GM12878 (cell line): ENCODE results near the gene SEMA3D. TPM values are rescaled to one million over a fixed set of nuclear protein-coding genes. Genes with fewer than 3 reads are reported as not detected.

ENCODE experiments used
- ATAC-seq: fragments of 200-7000 bp; cut with Tn5 transposase; 3 replicates; pipeline ENCODE4 v1.9.1; 2020; ENCODE audit warnings: mild to moderate bottlenecking, moderate library complexity
- BruUV-seq: library from RNA; stranded (reverse); fragments of 400-500 nt; replicated peaks from 2 replicates; lab custom pipeline; 2021; lab: Mats Ljungman, UMichigan
- CTCF ChIA-PET: fragments of 300-600 bp; sonication (Branson Sonifier 250); formaldehyde crosslinking; extraction: SDS; loops from one replicate; lab custom pipeline; 2021; ENCODE audit warnings: inconsistent platforms; lab: Yijun Ruan, JAX
- POLR2A ChIA-PET: fragments of 350-600 bp; formaldehyde crosslinking; extraction: SDS; loops from one replicate; lab custom pipeline; 2021; ENCODE audit warnings: inconsistent platforms; lab: Charles Lee
- RAD21 ChIA-PET: fragments of 300-600 bp; sonication (Branson Sonifier 250); formaldehyde crosslinking; loops from one replicate; lab custom pipeline; 2023; ENCODE audit warnings: antibody characterized with exemption; ENCODE audit not compliant: unreplicated experiment; lab: Charles Lee
- SMC1A ChIA-PET: fragments of 300-600 bp; sonication (Branson Sonifier 250); formaldehyde crosslinking; loops from one replicate; lab custom pipeline; 2023; ENCODE audit not compliant: unreplicated experiment, uncharacterized antibody; lab: Charles Lee
- DNase-seq: peaks from one replicate; pipeline ENCODE4 v3.0.0-alpha.2; 2011; ENCODE audit warnings: low read depth, low spot score
- FAIRE-seq: peaks from 3 replicates; lab custom pipeline; 2011; peaks lifted over from hg19 to GRCh38; lab: Jason Lieb, UNC
- H2AFZ ChIP-seq: 2 replicates; pipeline ENCODE4 v1.6.0; 2011; ENCODE audit warnings: low read depth, low read length, control low read depth; ENCODE audit not compliant: control insufficient read depth
- H3K27ac ChIP-seq: 2 replicates; pipeline ENCODE4 v1.5.1; 2011; ENCODE audit warnings: control low read depth; ENCODE audit not compliant: control insufficient read depth, insufficient read depth
- H3K27me3 ChIP-seq, 2 experiments: replicated peaks in 1 of 2; 2 replicates each; pipeline versions ENCODE4 v1.6.0 to v1.6.1; 2011; ENCODE audit warnings: low read length in 1 of 2; ENCODE audit not compliant: control insufficient read depth in 2 of 2, insufficient read depth in 2 of 2
- H3K36me3 ChIP-seq, 2 experiments: 2 replicates each; pipeline ENCODE4 v1.5.1; 2011; ENCODE audit warnings: low read length in 1 of 2; ENCODE audit not compliant: control insufficient read depth in 2 of 2, insufficient read depth in 2 of 2
- H3K4me1 ChIP-seq: 2 replicates; pipeline ENCODE4 v1.6.1; 2011; ENCODE audit warnings: mild to moderate bottlenecking, low read length, moderate library complexity, mixed read lengths; ENCODE audit not compliant: control insufficient read depth, insufficient read depth
- H3K4me2 ChIP-seq: 2 replicates; pipeline ENCODE4 v1.6.0; 2011; ENCODE audit warnings: control low read depth; ENCODE audit not compliant: control insufficient read depth, insufficient read depth
- H3K4me3 ChIP-seq: fragments of 200-600 bp; sonication (generic); 2 replicates; pipeline ENCODE4 v1.5.1; 2016
- H3K79me2 ChIP-seq: 2 replicates; pipeline ENCODE4 v1.6.0; 2011; ENCODE audit warnings: low read length; ENCODE audit not compliant: control insufficient read depth, insufficient read depth
- H3K9ac ChIP-seq: 2 replicates; pipeline ENCODE4 v1.8.0; 2011; ENCODE audit warnings: low read length, control low read depth, mixed read lengths; ENCODE audit not compliant: control insufficient read depth, insufficient read depth
- H3K9me3 ChIP-seq: replicated peaks from 3 replicates; pipeline ENCODE4 v1.5.1; 2011; ENCODE audit warnings: mild to moderate bottlenecking, low read length; ENCODE audit not compliant: control insufficient read depth, insufficient read depth
- H4K20me1 ChIP-seq: 2 replicates; pipeline ENCODE4 v1.6.0; 2011; ENCODE audit not compliant: control insufficient read depth, insufficient read depth
- BMI1 ChIP-seq: fragments of 450-650 bp; IDR thresholded peaks from 2 replicates; pipeline ENCODE4 v1.6.1; 2016; ENCODE audit warnings: mild to moderate bottlenecking, moderate library complexity, borderline replicate concordance
- CREM ChIP-seq: IDR thresholded peaks from 2 replicates; pipeline ENCODE4 v1.6.1; 2014; ENCODE audit warnings: antibody characterized with exemption, low read depth
- DPF2 ChIP-seq: fragments of 450-650 bp; IDR thresholded peaks from 2 replicates; pipeline ENCODE4 v1.6.1; 2017; ENCODE audit warnings: mild to moderate bottlenecking
- EGR1 ChIP-seq, 2 experiments: IDR thresholded peaks; 1 replicate in 1 of 2; 2 replicates in 1 of 2; pipeline ENCODE4 v1.6.1; 2011 to 2012; ENCODE audit warnings: low read depth in 2 of 2, low read length in 2 of 2, borderline replicate concordance in 1 of 2, mild to moderate bottlenecking in 1 of 2, moderate library complexity in 1 of 2
- EZH2 ChIP-seq: IDR thresholded peaks from 2 replicates; pipeline ENCODE4 v1.6.1; 2012; ENCODE audit warnings: low read depth, mild to moderate bottlenecking, control low read depth, inconsistent platforms, low read length, borderline replicate concordance; ENCODE audit not compliant: control insufficient read depth
- FOS ChIP-seq: IDR thresholded peaks from 3 replicates; pipeline ENCODE4 v1.6.1; 2011; ENCODE audit warnings: borderline replicate concordance; ENCODE audit not compliant: insufficient read length; ENCODE audit errors: extremely low read depth
- GABPA ChIP-seq: IDR thresholded peaks from 2 replicates; pipeline ENCODE4 v1.6.1; 2014; ENCODE audit warnings: antibody characterized with exemption, low read depth, mild to moderate bottlenecking, inconsistent platforms
- HDGF ChIP-seq: fragments of 450-650 bp; IDR thresholded peaks from 2 replicates; pipeline ENCODE4 v1.6.1; 2016; ENCODE audit warnings: antibody characterized with exemption
- MAX ChIP-seq: IDR thresholded peaks from 2 replicates; pipeline ENCODE4 v1.6.1; 2012; ENCODE audit warnings: low read depth, low read length, improper control_type of control experiment
- NFXL1 ChIP-seq: fragments of 450-650 bp; IDR thresholded peaks from 2 replicates; pipeline ENCODE4 v1.6.1; 2017; ENCODE audit warnings: antibody characterized with exemption, mild to moderate bottlenecking, borderline replicate concordance
- POU2F2 ChIP-seq: IDR thresholded peaks from 3 replicates; pipeline ENCODE4 v1.6.1; 2011; ENCODE audit warnings: low read depth, mild to moderate bottlenecking, low read length, borderline replicate concordance
- RAD21 ChIP-seq: IDR thresholded peaks from 2 replicates; pipeline ENCODE4 v1.6.1; 2011; ENCODE audit warnings: mild to moderate bottlenecking, low read depth, low read length, moderate library complexity; ENCODE audit not compliant: insufficient read depth
- RELA ChIP-seq: fragments of 450-650 bp; IDR thresholded peaks from 2 replicates; pipeline ENCODE4 v1.8.0; 2014; ENCODE audit warnings: borderline replicate concordance; ENCODE audit not compliant: partially characterized antibody
- SIN3A ChIP-seq: IDR thresholded peaks from 2 replicates; pipeline ENCODE4 v1.6.1; 2012; ENCODE audit warnings: low read depth, low read length, improper control_type of control experiment
- SIX5 ChIP-seq: IDR thresholded peaks from 2 replicates; pipeline ENCODE4 v1.6.1; 2011; ENCODE audit warnings: mild to moderate bottlenecking, low read depth, low read length, moderate library complexity; ENCODE audit not compliant: severe bottlenecking
- WRNIP1 ChIP-seq: IDR thresholded peaks from 2 replicates; pipeline ENCODE4 v1.6.1; 2011; ENCODE audit warnings: low read depth, low read length, improper control_type of control experiment, borderline replicate concordance
- YY1 ChIP-seq: IDR thresholded peaks from 2 replicates; pipeline ENCODE4 v1.6.1; 2011; ENCODE audit warnings: low read depth, mild to moderate bottlenecking, low read length
- ZBED1 ChIP-seq: IDR thresholded peaks from 2 replicates; pipeline ENCODE4 v1.6.1; 2016; ENCODE audit warnings: borderline replicate concordance
- ZNF622 ChIP-seq: fragments of 450-650 bp; IDR thresholded peaks from 2 replicates; pipeline ENCODE4 v1.6.1; 2017; ENCODE audit warnings: mild to moderate bottlenecking, inconsistent platforms
- WGBS: methylation state at CpG from one replicate; pipeline ENCODE4 v1.1.6; 2016; ENCODE audit warnings: low lambda C conversion rate; ENCODE audit not compliant: insufficient replicate concordance, insufficient coverage; ENCODE audit errors: missing lambda C conversion rate; 5-methylcytosine and 5-hydroxymethylcytosine counted together
- in situ Hi-C: fragments of 300-500 bp; cut with MboI; formaldehyde crosslinking; loops from 9 replicates; pipeline ENCODE4 v1.14.3; 2018; ENCODE audit warnings: mixed read lengths
- intact Hi-C: fragments of 100-400 bp; cut with micrococcal nuclease; formaldehyde crosslinking; loops from one replicate; pipeline ENCODE4 v1.14.2; 2022; ENCODE audit not compliant: unreplicated experiment
- polyA plus RNA-seq, 11 experiments: library from polyadenylated mRNA; depleted of rRNA in 4 of 11; unstranded in 6 of 11; stranded (reverse) in 5 of 11; fragments of >200 nt; fragmentation: Nextera tagmentation in 4 of 11; fragmentation: Illumina TruSeq in 1 of 11; extraction: Ambion mirVana in 4 of 11; extraction: Trizol in 1 of 11; gene quantifications; 1 replicate in 1 of 11; 2 replicates in 10 of 11; pipeline versions ENCODE4 v1.2.1 to v1.2.3, GENCODE V29; 2011 to 2016; ENCODE audit warnings: inconsistent platforms in 2 of 11, missing spikeins in 2 of 11, low read depth in 1 of 11
- total RNA-seq, 4 experiments: library from RNA; depleted of rRNA in 3 of 4; stranded (reverse); fragments of >200 nt in 3 of 4; fragmentation: Illumina TruSeq in 1 of 4; extraction: Trizol in 1 of 4; gene quantifications; 2 replicates each; pipeline versions ENCODE4 v1.2.1 to v1.2.3, GENCODE V29; 2013 to 2021

SEMA3D gene
- total and polyA plus RNA-seq, 10 of the 15 experiments (the other 5 are each of a cell fraction or from before 2014, with no cell fraction given): 0.04 TPM; not detected in 9

DNA sequence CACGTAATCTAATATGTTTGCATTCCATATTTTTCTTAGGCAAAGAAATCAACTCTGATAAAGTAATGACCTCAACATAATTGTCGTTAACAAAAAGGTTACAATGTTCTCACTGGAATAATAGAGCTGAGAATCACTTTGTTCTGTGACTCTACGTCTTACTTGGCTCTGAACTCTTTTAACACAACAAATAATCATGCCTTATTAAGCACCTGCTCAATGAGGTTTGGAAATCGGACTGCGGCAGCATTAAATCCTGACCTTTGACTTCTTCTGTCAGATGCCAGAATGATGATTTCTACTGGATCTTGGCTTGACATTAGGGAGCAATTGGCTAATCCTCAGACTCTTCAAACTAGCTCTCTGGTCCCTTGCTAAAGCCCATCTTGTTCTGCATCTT is 233.6 kb downstream of the SEMA3D start:
- Histone ChIP-seq H2AFZ (no peak overlapping the region), H4K20me1 (no peaks in the 10 kb centered on the region), H3K9me3 (no peaks in the 10 kb centered on the region), H3K9ac (no peak overlapping the region), H3K4me2 (no peak overlapping the region), H3K4me3 (no peak overlapping the region), H3K4me1 (no peaks in the 10 kb centered on the region), H3K36me3 (no peaks in the 10 kb centered on the region), H3K27ac (no peak overlapping the region), H3K79me2 (no peaks in the 10 kb centered on the region), H3K27me3 (no peaks in the 10 kb centered on the region)
- POLR2A ChIA-PET: no interaction called here
- CTCF ChIA-PET: no interaction called here
- TF ChIP-seq GABPA (no peak), ZNF622 (no peak), HDGF (no peak), EZH2 (no peak), NFXL1 (no peak), RAD21 (no peak), CREM (no peak), WRNIP1 (no peak), SIN3A (no peak), BMI1 (no peak), ZBED1 (no peak), POU2F2 (no peak), YY1 (no peak), EGR1 (IDR thresholded peaks at IDR 0.05; ENCODE audit: borderline replicate concordance in 1 of 2, low read depth in 2 of 2, low read length in 2 of 2) (no peak), DPF2 (no peak), FOS (no peak), SIX5 (no peak), MAX (no peak), RELA (no peak)
- FAIRE-seq (no peak), ATAC-seq (no peak), DNase-seq (no peak)
- SMC1A ChIA-PET: no interaction called here
- in situ Hi-C loops (no loop called here), intact Hi-C loops (no loop called here)
- WGBS: 28% methylated on average over 5 of the region's 5 CpGs
- BruUV-seq: no TSS peak
- RAD21 ChIA-PET: no interaction called here
